Measurements from ENCODE around the gene TTLL9.
A peak's percentile ranks its signal among the peaks of the same experiment; 100 is the strongest.

The TTLL9 gene

DNA sequence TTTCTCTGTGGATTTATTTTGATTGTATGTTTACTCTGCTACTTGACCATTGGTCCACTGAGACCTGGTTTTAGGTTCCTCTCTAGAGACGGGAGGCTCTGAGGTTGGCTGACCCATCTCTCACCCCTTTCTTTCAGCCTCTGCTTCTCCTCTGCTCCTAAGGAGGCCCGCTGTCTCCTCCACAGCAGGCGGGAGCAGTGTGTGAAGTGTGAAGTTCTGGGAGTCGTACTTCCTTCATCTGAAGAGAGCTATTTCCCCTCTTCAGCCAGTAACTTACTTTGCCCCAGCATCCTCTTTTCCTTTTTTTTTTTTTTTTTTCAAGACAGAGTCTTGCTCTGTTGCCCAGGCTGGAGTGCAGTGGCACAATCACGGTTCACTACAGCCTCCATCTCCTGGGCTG lies 60.3 kb downstream of the TTLL9 start:
- no peak overlapping the region for H3K27ac ChIP-seq (ENCODE audit: insufficient read depth in 1 of 2, low read depth in 1 of 2, low read length in 2 of 2, poor library complexity in 1 of 2, severe bottlenecking in 2 of 2)
- POLR2A ChIA-PET = interaction anchor here (1.0 kb wide), 1 partner anchor 13 kb away, joined by 3 read pairs; no protein-coding TSS in a partner anchor
- DNase-seq = no peak
- CTCF ChIA-PET = interaction anchor here (0.6 to 1.2 kb wide), 2 partner anchors 51 to 104 kb away, joined by 3 read pairs; no protein-coding TSS in a partner anchor
- H3K4me3 ChIP-seq (ENCODE audit: control insufficient read depth in 1 of 7, extremely low read depth in 1 of 7, insufficient read depth in 4 of 7, low read depth in 2 of 7, low read length in 6 of 7) = no peak overlapping the region
- no peaks in the 10 kb centered on the region for H3K27me3 ChIP-seq (replicated peaks in 2 of 5; ENCODE audit: control insufficient read depth in 4 of 5, insufficient read depth in 5 of 5, low read length in 4 of 5)
- H3K36me3 ChIP-seq (ENCODE audit: control insufficient read depth in 4 of 4, insufficient read depth in 4 of 4, low read length in 3 of 4) = peaks cover 0 to 2% (median 0%) of the 10 kb centered on the region in 4 experiments
- H3K4me1 ChIP-seq (ENCODE audit: control extremely low read depth in 1 of 4, control insufficient read depth in 4 of 4, insufficient read depth in 4 of 4, low read length in 3 of 4) = no peaks in the 10 kb centered on the region
- no peaks in the 10 kb centered on the region for H3K9me3 ChIP-seq (ENCODE audit: control extremely low read depth in 1 of 5, control insufficient read depth in 4 of 5, insufficient read depth in 2 of 5, low read depth in 1 of 5, low read length in 4 of 5)
- 50% methylated on average over 2 of the region's 5 CpGs for WGBS (ENCODE audit: insufficient coverage)

DNA sequence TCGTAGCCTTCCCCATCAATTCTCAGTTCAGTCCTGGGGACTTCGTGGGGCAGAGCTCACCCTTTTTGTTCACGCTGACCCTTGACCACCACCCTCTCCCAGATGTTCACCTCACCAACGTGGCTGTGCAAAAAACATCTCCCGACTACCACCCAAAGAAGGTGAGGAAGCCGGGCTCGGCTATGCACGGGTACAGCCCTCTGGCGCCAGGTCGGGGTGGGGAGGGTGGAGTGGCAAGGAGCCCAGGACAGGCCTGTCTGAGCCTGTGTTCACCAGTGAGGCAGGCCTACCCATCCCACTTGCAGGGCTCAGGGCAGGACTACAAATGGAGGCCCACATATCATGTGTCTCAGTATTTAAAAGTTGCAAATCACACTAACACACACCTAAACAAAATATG lies 63.3 kb downstream of the TTLL9 start:
- Histone ChIP-seq H3K27me3 (replicated peaks in 2 of 5; ENCODE audit: control insufficient read depth in 4 of 5, insufficient read depth in 5 of 5, low read length in 4 of 5) (no peaks in the 10 kb centered on the region), H3K36me3 (ENCODE audit: control insufficient read depth in 4 of 4, insufficient read depth in 4 of 4, low read length in 3 of 4) (peaks cover 0 to 2% (median 0%) of the 10 kb centered on the region in 4 experiments), H3K9me3 (ENCODE audit: control extremely low read depth in 1 of 5, control insufficient read depth in 4 of 5, insufficient read depth in 2 of 5, low read depth in 1 of 5, low read length in 4 of 5) (no peaks in the 10 kb centered on the region), H3K27ac (ENCODE audit: insufficient read depth in 1 of 2, low read depth in 1 of 2, low read length in 2 of 2, poor library complexity in 1 of 2, severe bottlenecking in 2 of 2) (no peak overlapping the region), H3K4me1 (ENCODE audit: control extremely low read depth in 1 of 4, control insufficient read depth in 4 of 4, insufficient read depth in 4 of 4, low read length in 3 of 4) (no peaks in the 10 kb centered on the region), H3K4me3 (ENCODE audit: control insufficient read depth in 1 of 7, extremely low read depth in 1 of 7, insufficient read depth in 4 of 7, low read depth in 2 of 7, low read length in 6 of 7) (no peak overlapping the region)
- CTCF ChIA-PET = interaction anchor here (3.3 kb wide), 1 partner anchor 14 kb away, joined by 16 read pairs; no protein-coding TSS in a partner anchor
- DNase-seq = no peak
- WGBS (ENCODE audit: insufficient coverage) = 93% methylated on average over 6 of the region's 10 CpGs
- POLR2A ChIA-PET = no interaction called here

DNA sequence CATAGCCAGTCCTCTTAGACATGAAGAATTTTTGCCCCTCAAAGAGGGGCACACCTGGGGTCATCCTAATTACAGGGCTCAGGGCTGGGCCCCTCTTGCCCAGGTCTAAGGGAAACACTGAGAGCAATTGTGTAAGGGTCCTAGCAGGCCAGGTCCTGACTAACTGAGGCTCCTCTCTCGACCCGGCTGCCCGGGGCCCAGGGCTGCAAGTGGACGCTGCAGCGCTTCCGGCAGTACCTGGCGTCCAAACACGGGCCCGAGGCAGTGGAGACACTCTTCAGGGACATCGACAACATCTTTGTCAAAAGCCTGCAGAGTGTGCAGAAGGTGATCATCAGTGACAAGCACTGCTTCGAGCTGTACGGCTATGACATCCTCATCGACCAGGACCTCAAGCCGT lies 64.1 kb downstream of the TTLL9 start:
- no peaks in the 10 kb centered on the region for H3K4me1 ChIP-seq (ENCODE audit: control extremely low read depth in 1 of 4, control insufficient read depth in 4 of 4, insufficient read depth in 4 of 4, low read length in 3 of 4)
- H3K36me3 ChIP-seq (ENCODE audit: control insufficient read depth in 4 of 4, insufficient read depth in 4 of 4, low read length in 3 of 4) = peaks cover 0 to 2% (median 0%) of the 10 kb centered on the region in 4 experiments
- DNase-seq = no peak
- ChIA-PET POLR2A (no interaction called here), CTCF (interaction anchor here (0.7 to 3.3 kb wide), 7 partner anchors 10 to 156 kb away, joined by 3 to 16 read pairs (median 3); no protein-coding TSS in a partner anchor)
- H3K9me3 ChIP-seq (ENCODE audit: control extremely low read depth in 1 of 5, control insufficient read depth in 4 of 5, insufficient read depth in 2 of 5, low read depth in 1 of 5, low read length in 4 of 5) = no peaks in the 10 kb centered on the region
- 96% methylated on average over 14 of the region's 14 CpGs for WGBS (ENCODE audit: insufficient coverage)
- no peaks in the 10 kb centered on the region for H3K27me3 ChIP-seq (replicated peaks in 2 of 5; ENCODE audit: control insufficient read depth in 4 of 5, insufficient read depth in 5 of 5, low read length in 4 of 5)
- H3K27ac ChIP-seq (ENCODE audit: insufficient read depth in 1 of 2, low read depth in 1 of 2, low read length in 2 of 2, poor library complexity in 1 of 2, severe bottlenecking in 2 of 2) = no peak overlapping the region
- H3K4me3 ChIP-seq (ENCODE audit: control insufficient read depth in 1 of 7, extremely low read depth in 1 of 7, insufficient read depth in 4 of 7, low read depth in 2 of 7, low read length in 6 of 7) = no peak overlapping the region

DNA sequence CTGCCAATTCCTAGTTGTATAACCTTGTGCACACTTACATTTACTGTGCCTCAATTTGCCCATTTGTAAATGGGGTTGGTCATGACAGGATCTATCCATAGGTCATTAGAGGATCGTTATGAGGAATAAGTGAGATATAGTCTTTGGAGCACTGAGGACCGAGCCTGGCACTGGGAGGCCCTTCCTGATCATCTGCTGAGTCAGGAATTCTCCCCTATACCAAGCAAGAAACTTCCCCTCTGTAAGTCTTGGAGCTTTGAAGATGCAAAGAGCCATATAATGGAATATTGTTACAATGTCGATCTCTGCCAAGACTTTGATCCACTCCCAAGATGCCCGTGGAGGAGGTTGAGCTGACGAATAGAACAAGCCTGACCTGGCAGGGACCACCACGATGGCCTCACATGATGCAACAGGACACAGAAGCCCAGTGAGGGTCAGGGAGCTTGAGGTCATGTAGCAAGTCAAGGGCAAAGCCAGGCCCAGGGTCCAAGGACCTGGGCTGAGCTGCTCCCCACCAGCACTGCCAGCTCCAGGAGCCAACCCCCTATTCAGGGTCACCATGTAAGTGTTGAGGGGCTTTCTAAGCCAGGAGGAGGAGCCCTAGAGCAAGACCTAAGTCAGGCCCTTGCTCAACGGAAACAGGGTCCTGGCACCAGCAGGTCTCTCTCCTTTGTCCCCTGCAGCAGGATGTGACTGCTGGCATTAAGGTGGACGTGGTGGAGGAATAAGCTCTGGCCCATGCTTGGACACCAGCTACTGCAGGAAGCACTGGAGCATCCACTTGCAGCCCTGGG lies 64.7 kb downstream of the TTLL9 start:
- Histone ChIP-seq H3K4me1 (ENCODE audit: control extremely low read depth in 1 of 4, control insufficient read depth in 4 of 4, insufficient read depth in 4 of 4, low read length in 3 of 4) (no peaks in the 10 kb centered on the region), H3K27me3 (replicated peaks in 2 of 5; ENCODE audit: control insufficient read depth in 4 of 5, insufficient read depth in 5 of 5, low read length in 4 of 5) (no peaks in the 10 kb centered on the region), H3K4me3 (ENCODE audit: control insufficient read depth in 1 of 7, extremely low read depth in 1 of 7, insufficient read depth in 4 of 7, low read depth in 2 of 7, low read length in 6 of 7) (no peak overlapping the region), H3K27ac (ENCODE audit: insufficient read depth in 1 of 2, low read depth in 1 of 2, low read length in 2 of 2, poor library complexity in 1 of 2, severe bottlenecking in 2 of 2) (no peak overlapping the region), H3K9me3 (ENCODE audit: control extremely low read depth in 1 of 5, control insufficient read depth in 4 of 5, insufficient read depth in 2 of 5, low read depth in 1 of 5, low read length in 4 of 5) (no peaks in the 10 kb centered on the region), H3K36me3 (ENCODE audit: control insufficient read depth in 4 of 4, insufficient read depth in 4 of 4, low read length in 3 of 4) (peaks cover 0 to 2% (median 0%) of the 10 kb centered on the region in 4 experiments)
- DNase-seq = peak; percentile 26 to 42 (median 41)
- WGBS (ENCODE audit: insufficient coverage) = 86% methylated on average over 5 of the region's 8 CpGs
- ChIA-PET POLR2A (no interaction called here), CTCF (interaction anchor here (0.7 to 3.3 kb wide), 10 partner anchors 9 to 190 kb away, joined by 3 to 16 read pairs (median 3); no protein-coding TSS in a partner anchor)

DNA sequence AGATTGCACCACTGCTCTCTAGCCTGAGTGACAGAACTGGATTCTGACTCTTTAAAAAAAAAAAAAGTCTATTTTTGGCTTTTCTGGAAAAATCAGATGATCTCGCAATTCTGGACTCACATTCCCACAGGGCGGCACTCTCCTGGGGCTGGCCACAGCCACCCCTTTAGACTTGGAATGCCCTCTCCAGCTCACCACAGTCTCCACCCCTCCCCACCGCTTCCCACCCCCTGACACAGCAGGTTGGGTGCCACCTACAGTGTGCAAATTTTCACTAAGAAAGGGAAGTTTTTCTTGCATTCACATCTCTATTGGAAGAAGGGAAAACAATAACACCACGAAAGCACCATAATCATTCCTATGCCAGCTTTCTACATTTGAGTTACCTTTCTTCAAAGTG lies 66.0 kb downstream of the TTLL9 start:
- POLR2A ChIA-PET = no interaction called here
- CTCF ChIA-PET = interaction anchor here (1.2 to 3.3 kb wide), 3 partner anchors 15 to 46 kb away, joined by 3 to 16 read pairs (median 4); partner anchors contain the start of gene PDRG1
- H3K27ac ChIP-seq (ENCODE audit: insufficient read depth in 1 of 2, low read depth in 1 of 2, low read length in 2 of 2, poor library complexity in 1 of 2, severe bottlenecking in 2 of 2) = no peak overlapping the region
- H3K36me3 ChIP-seq (ENCODE audit: control insufficient read depth in 4 of 4, insufficient read depth in 4 of 4, low read length in 3 of 4) = peaks cover 0 to 2% (median 0%) of the 10 kb centered on the region in 4 experiments
- H3K4me3 ChIP-seq (ENCODE audit: control insufficient read depth in 1 of 7, extremely low read depth in 1 of 7, insufficient read depth in 4 of 7, low read depth in 2 of 7, low read length in 6 of 7) = no peak overlapping the region
- no peaks in the 10 kb centered on the region for H3K9me3 ChIP-seq (ENCODE audit: control extremely low read depth in 1 of 5, control insufficient read depth in 4 of 5, insufficient read depth in 2 of 5, low read depth in 1 of 5, low read length in 4 of 5)
- H3K4me1 ChIP-seq (ENCODE audit: control extremely low read depth in 1 of 4, control insufficient read depth in 4 of 4, insufficient read depth in 4 of 4, low read length in 3 of 4) = no peaks in the 10 kb centered on the region
- no peak for DNase-seq
- WGBS (ENCODE audit: insufficient coverage) = 83% methylated on average over 1 of the region's 4 CpGs
- no peaks in the 10 kb centered on the region for H3K27me3 ChIP-seq (replicated peaks in 2 of 5; ENCODE audit: control insufficient read depth in 4 of 5, insufficient read depth in 5 of 5, low read length in 4 of 5)

DNA sequence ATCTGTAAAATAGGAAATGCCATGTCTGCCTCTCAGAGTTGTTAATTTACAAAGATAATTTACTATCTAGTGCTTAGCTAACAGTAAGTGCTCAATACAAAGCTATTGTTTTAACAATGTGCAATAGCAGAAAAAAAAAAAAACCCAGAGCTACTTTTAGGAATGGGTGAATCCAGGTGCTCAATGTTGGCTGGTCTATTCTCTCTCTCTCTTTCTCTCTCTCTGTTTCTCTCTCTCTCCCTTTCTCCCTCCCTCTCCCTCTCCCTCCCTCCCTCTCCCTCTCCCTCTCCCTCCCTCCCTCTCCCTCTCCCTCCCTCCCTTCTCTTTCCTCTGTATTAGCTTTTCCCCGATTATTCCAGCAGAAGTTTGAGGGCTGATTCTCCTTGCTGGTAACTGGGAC lies 67.4 kb downstream of the TTLL9 start:
- DNase-seq = no peak
- Histone ChIP-seq H3K9me3 (ENCODE audit: control extremely low read depth in 1 of 5, control insufficient read depth in 4 of 5, insufficient read depth in 2 of 5, low read depth in 1 of 5, low read length in 4 of 5) (no peaks in the 10 kb centered on the region), H3K27me3 (replicated peaks in 2 of 5; ENCODE audit: control insufficient read depth in 4 of 5, insufficient read depth in 5 of 5, low read length in 4 of 5) (no peaks in the 10 kb centered on the region), H3K36me3 (ENCODE audit: control insufficient read depth in 4 of 4, insufficient read depth in 4 of 4, low read length in 3 of 4) (peaks cover 0 to 2% (median 0%) of the 10 kb centered on the region in 4 experiments), H3K4me3 (ENCODE audit: control insufficient read depth in 1 of 7, extremely low read depth in 1 of 7, insufficient read depth in 4 of 7, low read depth in 2 of 7, low read length in 6 of 7) (no peak overlapping the region), H3K27ac (ENCODE audit: insufficient read depth in 1 of 2, low read depth in 1 of 2, low read length in 2 of 2, poor library complexity in 1 of 2, severe bottlenecking in 2 of 2) (no peak overlapping the region), H3K4me1 (ENCODE audit: control extremely low read depth in 1 of 4, control insufficient read depth in 4 of 4, insufficient read depth in 4 of 4, low read length in 3 of 4) (no peaks in the 10 kb centered on the region)
- ChIA-PET CTCF (interaction anchor here (0.9 to 1.0 kb wide), 3 partner anchors 10 to 80 kb away, joined by 3 to 5 read pairs (median 4); partner anchors contain the start of gene PDRG1), POLR2A (no interaction called here)
- no CpG with 5 or more reads among the region's 1 CpG for WGBS (ENCODE audit: insufficient coverage)

DNA sequence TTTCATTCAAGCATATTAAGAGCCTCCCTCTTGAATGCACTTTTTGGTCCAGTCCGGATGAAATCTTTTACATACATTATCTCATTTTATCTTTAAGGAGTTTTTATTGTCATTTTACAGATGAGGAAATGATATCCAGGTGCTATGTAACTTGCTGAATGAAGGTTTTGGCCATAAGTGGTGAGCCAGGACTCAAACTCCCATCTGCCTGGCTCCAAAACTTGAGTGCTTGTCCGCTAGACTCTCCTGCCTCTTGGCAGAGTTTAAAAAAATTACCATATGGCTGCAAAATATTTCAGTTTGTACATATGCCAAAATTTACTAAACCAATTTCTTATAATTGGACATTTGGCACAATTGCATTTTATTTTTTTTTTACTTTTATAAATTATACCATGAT lies 69.2 kb downstream of the TTLL9 start:
- no peak for DNase-seq
- ChIA-PET CTCF (interaction anchor here (1.1 to 1.8 kb wide), 3 partner anchors 11 to 87 kb away, joined by 3 to 4 read pairs (median 3); partner anchors contain the start of gene PDRG1), POLR2A (interaction anchor here (0.6 kb wide), 1 partner anchor 53 kb away, joined by 3 read pairs; no protein-coding TSS in a partner anchor)
- Histone ChIP-seq H3K36me3 (ENCODE audit: control insufficient read depth in 4 of 4, insufficient read depth in 4 of 4, low read length in 3 of 4) (peaks cover 0 to 12% (median 11%) of the 10 kb centered on the region in 4 experiments), H3K4me1 (ENCODE audit: control extremely low read depth in 1 of 4, control insufficient read depth in 4 of 4, insufficient read depth in 4 of 4, low read length in 3 of 4) (no peaks in the 10 kb centered on the region), H3K4me3 (ENCODE audit: control insufficient read depth in 1 of 7, extremely low read depth in 1 of 7, insufficient read depth in 4 of 7, low read depth in 2 of 7, low read length in 6 of 7) (no peak overlapping the region), H3K9me3 (ENCODE audit: control extremely low read depth in 1 of 5, control insufficient read depth in 4 of 5, insufficient read depth in 2 of 5, low read depth in 1 of 5, low read length in 4 of 5) (no peaks in the 10 kb centered on the region), H3K27me3 (replicated peaks in 2 of 5; ENCODE audit: control insufficient read depth in 4 of 5, insufficient read depth in 5 of 5, low read length in 4 of 5) (no peaks in the 10 kb centered on the region), H3K27ac (ENCODE audit: insufficient read depth in 1 of 2, low read depth in 1 of 2, low read length in 2 of 2, poor library complexity in 1 of 2, severe bottlenecking in 2 of 2) (no peak overlapping the region)
- WGBS (ENCODE audit: insufficient coverage) = 100% methylated on average over 1 of the region's 2 CpGs
